HL-60 (cell line): Measurements from ENCODE around the gene SACM1L.

ENCODE experiments used
- DNase-seq, 2 experiments: peaks; one replicate each; pipeline ENCODE4 v3.0.0-alpha.2; 2010 to 2020; ENCODE audit warnings: low read depth in 1 of 2, low spot score in 1 of 2
- H3K27ac ChIP-seq: fragments of 250-450 bp; sonication (Bioruptor Pico); replicated peaks from 2 replicates; pipeline ENCODE4 v1.5.1; 2020; ENCODE audit warnings: mild to moderate bottlenecking, moderate library complexity
- H3K27me3 ChIP-seq: fragments of 250-450 bp; sonication (Bioruptor Pico); 2 replicates; pipeline ENCODE4 v1.5.1; 2021; ENCODE audit warnings: mild to moderate bottlenecking, moderate library complexity; ENCODE audit not compliant: insufficient read depth, poor library complexity, severe bottlenecking
- H3K4me3 ChIP-seq: replicated peaks from 2 replicates; pipeline ENCODE4 v1.5.1; 2011; ENCODE audit warnings: mild to moderate bottlenecking, control low read depth, low read length; ENCODE audit not compliant: insufficient read depth
- CTCF ChIP-seq: IDR thresholded peaks from one replicate; pipeline ENCODE4 v1.5.1; 2011; ENCODE audit warnings: low read length, control low read depth, inconsistent platforms; ENCODE audit not compliant: insufficient read depth
- GABPA ChIP-seq: IDR thresholded peaks from 2 replicates; pipeline ENCODE4 v1.6.1; 2012; ENCODE audit warnings: low read depth
- POLR2AphosphoS5 ChIP-seq: IDR thresholded peaks from 2 replicates; pipeline ENCODE4 v1.6.1; 2012; ENCODE audit warnings: low read depth
- SPI1 ChIP-seq: IDR thresholded peaks from 2 replicates; pipeline ENCODE4 v1.6.1; 2012; ENCODE audit warnings: low read depth, mild to moderate bottlenecking, borderline replicate concordance
- TF ChIP-seq, protein P1 (sequence below): IDR thresholded peaks from 2 replicates; pipeline ENCODE4 v1.6.1; 2012; ENCODE audit warnings: low read depth; ENCODE audit not compliant: insufficient replicate concordance

SACM1L gene

DNA sequence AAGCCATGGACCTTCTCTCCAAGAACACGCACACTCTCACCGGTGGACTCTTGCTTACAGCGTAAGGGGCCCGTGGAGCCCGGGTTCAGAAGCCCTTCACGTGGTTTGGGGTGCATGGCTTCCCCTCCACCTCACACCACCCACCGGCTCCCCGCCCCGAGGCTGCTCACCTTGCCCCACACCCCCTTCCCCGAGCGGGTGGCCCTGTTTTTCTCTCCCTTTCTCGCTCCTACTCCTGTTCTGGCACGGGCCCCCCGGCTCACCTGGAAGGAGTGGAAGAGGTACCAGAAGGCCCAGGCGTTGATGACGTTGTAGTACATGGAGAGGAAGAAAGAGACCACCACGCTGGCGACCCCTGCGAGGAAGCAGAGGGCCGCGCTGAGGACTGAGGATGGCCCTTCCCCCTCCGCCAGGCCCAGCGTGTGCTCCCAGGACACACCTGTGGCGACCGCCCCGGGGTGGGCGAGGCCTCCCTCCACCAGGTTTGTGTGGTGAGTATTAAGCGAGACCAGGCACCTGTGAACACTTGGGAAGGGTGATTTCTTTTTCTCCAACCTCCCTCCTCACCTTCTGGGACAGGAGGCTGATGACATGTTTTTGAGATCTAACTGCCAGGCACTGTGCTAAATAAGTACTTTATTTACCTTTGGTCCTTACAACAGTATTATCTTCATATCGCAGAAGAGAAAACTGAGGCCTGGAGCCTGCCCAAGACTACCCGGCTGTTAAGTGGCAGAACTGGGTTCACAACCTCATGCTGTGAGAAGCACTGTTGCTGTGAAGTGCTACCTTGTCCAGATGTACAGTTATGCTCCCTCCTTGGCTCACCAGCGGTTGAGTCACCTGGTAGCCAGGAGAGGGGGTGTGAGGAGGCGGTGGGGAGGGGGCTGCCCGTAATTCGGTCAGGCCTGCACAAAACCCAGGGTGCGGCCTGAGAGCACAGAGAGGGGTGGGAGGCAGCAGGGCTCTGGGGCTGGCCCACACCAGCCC, 90.8 kb downstream of the SACM1L start:
- no peak for DNase-seq
- H3K4me3 ChIP-seq = no peak overlapping the region
- peaks cover 2% of the 10 kb centered on the region for H3K27me3 ChIP-seq
- TF ChIP-seq GABPA (no peak), CTCF (no peak), POLR2AphosphoS5 (no peak), SPI1 (no peak)
- TF ChIP-seq, protein P1, sequence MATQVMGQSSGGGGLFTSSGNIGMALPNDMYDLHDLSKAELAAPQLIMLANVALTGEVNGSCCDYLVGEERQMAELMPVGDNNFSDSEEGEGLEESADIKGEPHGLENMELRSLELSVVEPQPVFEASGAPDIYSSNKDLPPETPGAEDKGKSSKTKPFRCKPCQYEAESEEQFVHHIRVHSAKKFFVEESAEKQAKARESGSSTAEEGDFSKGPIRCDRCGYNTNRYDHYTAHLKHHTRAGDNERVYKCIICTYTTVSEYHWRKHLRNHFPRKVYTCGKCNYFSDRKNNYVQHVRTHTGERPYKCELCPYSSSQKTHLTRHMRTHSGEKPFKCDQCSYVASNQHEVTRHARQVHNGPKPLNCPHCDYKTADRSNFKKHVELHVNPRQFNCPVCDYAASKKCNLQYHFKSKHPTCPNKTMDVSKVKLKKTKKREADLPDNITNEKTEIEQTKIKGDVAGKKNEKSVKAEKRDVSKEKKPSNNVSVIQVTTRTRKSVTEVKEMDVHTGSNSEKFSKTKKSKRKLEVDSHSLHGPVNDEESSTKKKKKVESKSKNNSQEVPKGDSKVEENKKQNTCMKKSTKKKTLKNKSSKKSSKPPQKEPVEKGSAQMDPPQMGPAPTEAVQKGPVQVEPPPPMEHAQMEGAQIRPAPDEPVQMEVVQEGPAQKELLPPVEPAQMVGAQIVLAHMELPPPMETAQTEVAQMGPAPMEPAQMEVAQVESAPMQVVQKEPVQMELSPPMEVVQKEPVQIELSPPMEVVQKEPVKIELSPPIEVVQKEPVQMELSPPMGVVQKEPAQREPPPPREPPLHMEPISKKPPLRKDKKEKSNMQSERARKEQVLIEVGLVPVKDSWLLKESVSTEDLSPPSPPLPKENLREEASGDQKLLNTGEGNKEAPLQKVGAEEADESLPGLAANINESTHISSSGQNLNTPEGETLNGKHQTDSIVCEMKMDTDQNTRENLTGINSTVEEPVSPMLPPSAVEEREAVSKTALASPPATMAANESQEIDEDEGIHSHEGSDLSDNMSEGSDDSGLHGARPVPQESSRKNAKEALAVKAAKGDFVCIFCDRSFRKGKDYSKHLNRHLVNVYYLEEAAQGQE = no peak
- H3K27ac ChIP-seq = no peak overlapping the region

GRCh38 chr3:45781271-45781670, 92.1 kb downstream of the SACM1L start:
- Histone ChIP-seq H3K4me3 (no peak overlapping the region), H3K27ac (no peak overlapping the region), H3K27me3 (peaks cover 2% of the 10 kb centered on the region)
- TF ChIP-seq, protein P1 = no peak
- no peak for TF ChIP-seq GABPA
- TF ChIP-seq SPI1 = no peak
- TF ChIP-seq POLR2AphosphoS5 = no peak
- TF ChIP-seq CTCF = no peak
- DNase-seq = no peak

GRCh38 chr3:45781841-45782240, 92.6 kb downstream of the SACM1L start:
- DNase-seq = no peak
- TF ChIP-seq CTCF = no peak
- no peak for TF ChIP-seq POLR2AphosphoS5
- TF ChIP-seq SPI1 = no peak
- no peak for TF ChIP-seq GABPA
- TF ChIP-seq, protein P1 = no peak
- peaks cover 2% of the 10 kb centered on the region for H3K27me3 ChIP-seq
- H3K27ac ChIP-seq = no peak overlapping the region
- H3K4me3 ChIP-seq = no peak overlapping the region
